Measurements from ENCODE around the gene ATP2A2. TPM values are rescaled to one million over a fixed set of nuclear protein-coding genes. Genes with fewer than 3 reads are reported as not detected.

Gene ATP2A2
- total RNA-seq, 1 experiment from 2014 or later: 239 TPM

GRCh38 chr12:110233212-110233903 is 47.7 kb upstream of the ATP2A2 start:
- RAD21 ChIA-PET (ENCODE audit: low non-redundant PET in 1 of 2, low total read pairs in 2 of 2, uncharacterized antibody in 2 of 2, unreplicated experiment in 2 of 2): no interaction called here
- no peak for ATAC-seq

More at GRCh38 chr12:110233212-110233903, 47.7 kb upstream of the ATP2A2 start:
- no peaks in the 10 kb centered on the region for H4K20me1 ChIP-seq (ENCODE audit: insufficient read depth)
- TF ChIP-seq YY1 (IDR thresholded peaks at IDR 0.05; ENCODE audit: extremely low read depth, insufficient replicate concordance, low read depth, low read length): no peak
- no peak for TF ChIP-seq REST (IDR thresholded peaks at IDR 0.05; ENCODE audit: low read depth)
- TF ChIP-seq, protein P1, sequence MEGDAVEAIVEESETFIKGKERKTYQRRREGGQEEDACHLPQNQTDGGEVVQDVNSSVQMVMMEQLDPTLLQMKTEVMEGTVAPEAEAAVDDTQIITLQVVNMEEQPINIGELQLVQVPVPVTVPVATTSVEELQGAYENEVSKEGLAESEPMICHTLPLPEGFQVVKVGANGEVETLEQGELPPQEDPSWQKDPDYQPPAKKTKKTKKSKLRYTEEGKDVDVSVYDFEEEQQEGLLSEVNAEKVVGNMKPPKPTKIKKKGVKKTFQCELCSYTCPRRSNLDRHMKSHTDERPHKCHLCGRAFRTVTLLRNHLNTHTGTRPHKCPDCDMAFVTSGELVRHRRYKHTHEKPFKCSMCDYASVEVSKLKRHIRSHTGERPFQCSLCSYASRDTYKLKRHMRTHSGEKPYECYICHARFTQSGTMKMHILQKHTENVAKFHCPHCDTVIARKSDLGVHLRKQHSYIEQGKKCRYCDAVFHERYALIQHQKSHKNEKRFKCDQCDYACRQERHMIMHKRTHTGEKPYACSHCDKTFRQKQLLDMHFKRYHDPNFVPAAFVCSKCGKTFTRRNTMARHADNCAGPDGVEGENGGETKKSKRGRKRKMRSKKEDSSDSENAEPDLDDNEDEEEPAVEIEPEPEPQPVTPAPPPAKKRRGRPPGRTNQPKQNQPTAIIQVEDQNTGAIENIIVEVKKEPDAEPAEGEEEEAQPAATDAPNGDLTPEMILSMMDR (IDR thresholded peaks at IDR 0.05 in 2 of 3, conservative IDR thresholded peaks at IDR 0.05 in 1 of 3; ENCODE audit: borderline replicate concordance in 1 of 3, insufficient read depth in 1 of 3, low read depth in 2 of 3, low read length in 2 of 3): no peak
- TF ChIP-seq ZFX (IDR thresholded peaks at IDR 0.05): no peak
- no peak for TF ChIP-seq SP1 (IDR thresholded peaks at IDR 0.05; ENCODE audit: low read depth)
- TF ChIP-seq EGR1 (IDR thresholded peaks at IDR 0.05; ENCODE audit: low read depth): no peak
- no peak for TF ChIP-seq ATF3 (IDR thresholded peaks at IDR 0.05)
- no peak for TF ChIP-seq SIN3A (IDR thresholded peaks at IDR 0.05; ENCODE audit: low read depth)
- TF ChIP-seq MAX (IDR thresholded peaks at IDR 0.05): no peak
- TF ChIP-seq EZH2phosphoT487 (IDR thresholded peaks at IDR 0.05; ENCODE audit: borderline replicate concordance): no peak
- no peak for TF ChIP-seq EZH2 (IDR thresholded peaks at IDR 0.05)
- no peak for TF ChIP-seq CBX3 (IDR thresholded peaks at IDR 0.05; ENCODE audit: low read depth)
- no peak for TF ChIP-seq JUND (IDR thresholded peaks at IDR 0.05)
- TF ChIP-seq ZNF274 (IDR thresholded peaks at IDR 0.05; ENCODE audit: low read depth, low read length): no peak
- TF ChIP-seq ELF1 (IDR thresholded peaks at IDR 0.05; ENCODE audit: borderline replicate concordance, low read depth): no peak
- TF ChIP-seq POLR2AphosphoS5 (IDR thresholded peaks at IDR 0.05; ENCODE audit: low read depth, low read length): no peak
- no peaks in the 10 kb centered on the region for H3K4me1 ChIP-seq (ENCODE audit: control insufficient read depth in 1 of 2, insufficient read depth in 2 of 2, low read length in 2 of 2)
- BruUV-seq (replicated peaks): no TSS peak
- no peak overlapping the region for H3K4me3 ChIP-seq (replicated peaks in 1 of 2; ENCODE audit: low read depth in 1 of 2, low read length in 2 of 2)
- H3K79me2 ChIP-seq (ENCODE audit: insufficient read depth, low read length): no peaks in the 10 kb centered on the region
- intact Hi-C loops (cut with micrococcal nuclease): no loop called here
- no peaks in the 10 kb centered on the region for H3K9me2 ChIP-seq (ENCODE audit: insufficient read depth)
- no peak overlapping the region for H2AFZ ChIP-seq (ENCODE audit: low read depth, low read length, poor library complexity, severe bottlenecking)
- CTCF ChIA-PET: no interaction called here
- H3K27ac ChIP-seq (ENCODE audit: low read depth, low read length): no peak overlapping the region
- H3K9ac ChIP-seq (ENCODE audit: low read length): no peak overlapping the region
- no peaks in the 10 kb centered on the region for H3K27me3 ChIP-seq (ENCODE audit: insufficient read depth, low read length)
- no peak for DNase-seq (ENCODE audit: low read depth, low spot score)
- no peaks in the 10 kb centered on the region for H3K36me3 ChIP-seq (ENCODE audit: control insufficient read depth in 1 of 2, insufficient read depth in 2 of 2, low read length in 2 of 2)
- no peaks in the 10 kb centered on the region for H3K9me3 ChIP-seq (ENCODE audit: control insufficient read depth in 1 of 2, insufficient read depth in 1 of 2, low read depth in 1 of 2, low read length in 2 of 2)
- POLR2A ChIA-PET: interaction anchor here (0.5 to 1.2 kb wide), 2 partner anchors 47 to 1393 kb away, joined by 3 read pairs; no protein-coding TSS in a partner anchor
- H3K4me2 ChIP-seq (ENCODE audit: low read length): no peak overlapping the region
